H9 (cell line): ENCODE results near the gene CCDC148. TPM values are rescaled to one million over a fixed set of nuclear protein-coding genes. Genes with fewer than 3 reads are reported as not detected.

Source experiments
- DNase-seq: peaks from one replicate; pipeline ENCODE4 v3.0.0-alpha.2; 2017
- H2AFZ ChIP-seq: one replicate; pipeline ENCODE4 v1.6.1; 2013; ENCODE audit warnings: mild to moderate bottlenecking, low read length, control low read depth, moderate library complexity
- H2AK5ac ChIP-seq: 2 replicates; pipeline ENCODE4 v1.6.1; 2013; ENCODE audit warnings: low read length, control low read depth, mixed read lengths; ENCODE audit not compliant: insufficient read length
- H2BK120ac ChIP-seq: one replicate; pipeline ENCODE4 v1.6.1; 2013; ENCODE audit warnings: low read depth, mild to moderate bottlenecking, low read length, control low read depth, inconsistent platforms; ENCODE audit not compliant: poor library complexity, severe bottlenecking
- H2BK12ac ChIP-seq: 2 replicates; pipeline ENCODE4 v1.6.1; 2013; ENCODE audit warnings: low read length, control low read depth, mixed read lengths, low read depth; ENCODE audit not compliant: insufficient read length
- H2BK15ac ChIP-seq: 2 replicates; pipeline ENCODE4 v1.6.1; 2013; ENCODE audit warnings: low read depth, low read length, control low read depth
- H2BK20ac ChIP-seq: one replicate; pipeline ENCODE4 v1.6.1; 2013; ENCODE audit warnings: low read depth, mild to moderate bottlenecking, low read length, control low read depth, inconsistent platforms; ENCODE audit not compliant: poor library complexity, severe bottlenecking
- H2BK5ac ChIP-seq: 2 replicates; pipeline ENCODE4 v1.6.1; 2013; ENCODE audit warnings: low read length, control low read depth, mixed read lengths; ENCODE audit not compliant: insufficient read length
- H3K14ac ChIP-seq: 2 replicates; pipeline ENCODE4 v1.6.1; 2013; ENCODE audit warnings: low read length, control low read depth; ENCODE audit not compliant: insufficient read depth
- H3K18ac ChIP-seq: 2 replicates; pipeline ENCODE4 v1.6.1; 2013; ENCODE audit warnings: low read depth, mild to moderate bottlenecking, mixed read lengths, low read length, control low read depth; ENCODE audit not compliant: insufficient read length
- H3K23ac ChIP-seq: 2 replicates; pipeline ENCODE4 v1.6.1; 2013; ENCODE audit warnings: low read length, control low read depth, mixed read lengths, low read depth; ENCODE audit not compliant: insufficient read length
- H3K23me2 ChIP-seq: 2 replicates; pipeline ENCODE4 v1.6.1; 2013; ENCODE audit warnings: low read depth, mild to moderate bottlenecking, mixed read lengths, low read length, control low read depth; ENCODE audit not compliant: insufficient read length, poor library complexity, severe bottlenecking
- H3K27ac ChIP-seq: 2 replicates; pipeline ENCODE4 v1.5.1; 2013; ENCODE audit warnings: low read length, control low read depth, mixed read lengths, low read depth; ENCODE audit not compliant: insufficient read length
- H3K27me3 ChIP-seq: 2 replicates; pipeline ENCODE4 v1.6.1; 2013; ENCODE audit warnings: low read length, control low read depth, inconsistent platforms; ENCODE audit not compliant: insufficient read depth
- H3K4ac ChIP-seq: 2 replicates; pipeline ENCODE4 v1.6.1; 2013; ENCODE audit warnings: low read depth, mild to moderate bottlenecking, control low read depth, inconsistent platforms, low read length, moderate library complexity
- H3K4me1 ChIP-seq: 2 replicates; pipeline ENCODE4 v1.6.1; 2013; ENCODE audit warnings: low read length, control low read depth, inconsistent platforms; ENCODE audit not compliant: insufficient read depth
- H3K4me2 ChIP-seq: 2 replicates; pipeline ENCODE4 v1.6.1; 2013; ENCODE audit warnings: low read length, control low read depth, mixed read lengths; ENCODE audit not compliant: insufficient read length, insufficient read depth
- H3K56ac ChIP-seq: 2 replicates; pipeline ENCODE4 v1.6.1; 2013; ENCODE audit warnings: low read depth, mild to moderate bottlenecking, mixed read lengths, low read length, control low read depth; ENCODE audit not compliant: insufficient read length
- H3K79me1 ChIP-seq: 2 replicates; pipeline ENCODE4 v1.6.1; 2013; ENCODE audit warnings: low read depth, mild to moderate bottlenecking, moderate library complexity, low read length, control low read depth, inconsistent platforms; ENCODE audit not compliant: insufficient read depth, poor library complexity, severe bottlenecking
- H3K79me2 ChIP-seq: 2 replicates; pipeline ENCODE4 v1.6.1; 2013; ENCODE audit warnings: low read length, control low read depth, inconsistent platforms; ENCODE audit not compliant: insufficient read depth
- H3K9ac ChIP-seq: 2 replicates; pipeline ENCODE4 v1.6.1; 2013; ENCODE audit warnings: low read length, control low read depth, mixed read lengths; ENCODE audit not compliant: insufficient read length; ENCODE audit errors: extremely low read depth
- H3K9me3 ChIP-seq: one replicate; pipeline ENCODE4 v1.6.1; 2013; ENCODE audit warnings: low read depth, low read length, inconsistent platforms; ENCODE audit not compliant: control insufficient read depth
- H3T11ph ChIP-seq: one replicate; pipeline ENCODE4 v1.6.1; 2013; ENCODE audit warnings: mild to moderate bottlenecking, low read length, control low read depth, inconsistent platforms
- H4K20me1 ChIP-seq: one replicate; pipeline ENCODE4 v1.6.1; 2013; ENCODE audit not compliant: control insufficient read depth, insufficient read length, insufficient read depth
- H4K5ac ChIP-seq: 2 replicates; pipeline ENCODE4 v1.6.1; 2013; ENCODE audit warnings: low read depth, mild to moderate bottlenecking, mixed read lengths, low read length, control low read depth; ENCODE audit not compliant: insufficient read length
- H4K8ac ChIP-seq: replicated peaks from 2 replicates; pipeline ENCODE4 v1.6.1; 2013; ENCODE audit warnings: low read length, control low read depth, mixed read lengths, low read depth; ENCODE audit not compliant: insufficient read length
- H4K91ac ChIP-seq: 2 replicates; pipeline ENCODE4 v1.6.1; 2013; ENCODE audit warnings: low read depth, mild to moderate bottlenecking, moderate library complexity, mixed read lengths, low read length, control low read depth; ENCODE audit not compliant: insufficient read length
- H3K27ac Mint-ChIP-seq, 3 experiments: 2 replicates in 2 of 3; 3 replicates in 1 of 3; pipeline ENCODE4 v1.8.0; 2020 to 2021; ENCODE audit warnings: mixed read lengths in 3 of 3, mild to moderate bottlenecking in 1 of 3, moderate library complexity in 1 of 3
- H3K27me3 Mint-ChIP-seq: 2 replicates; pipeline ENCODE4 v1.8.0; 2021; ENCODE audit warnings: low read depth, mild to moderate bottlenecking, moderate library complexity, mixed read lengths
- H3K36me3 Mint-ChIP-seq, 3 experiments: 2 replicates in 2 of 3; 3 replicates in 1 of 3; pipeline ENCODE4 v1.8.0; 2020 to 2021; ENCODE audit warnings: low read depth in 3 of 3, mixed read lengths in 3 of 3; ENCODE audit not compliant: insufficient read depth in 1 of 3
- H3K4me1 Mint-ChIP-seq, 2 experiments: 2 replicates each; pipeline ENCODE4 v1.8.0; 2020; ENCODE audit warnings: mixed read lengths in 2 of 2
- H3K4me3 Mint-ChIP-seq, 2 experiments: 2 replicates in 1 of 2; 3 replicates in 1 of 2; pipeline ENCODE4 v1.8.0; 2020 to 2021; ENCODE audit warnings: mild to moderate bottlenecking in 2 of 2, mixed read lengths in 2 of 2, moderate library complexity in 1 of 2
- H3K9me3 Mint-ChIP-seq, 2 experiments: 2 replicates in 1 of 2; 3 replicates in 1 of 2; pipeline ENCODE4 v1.8.0; 2020; ENCODE audit warnings: mild to moderate bottlenecking in 2 of 2, mixed read lengths in 2 of 2, moderate library complexity in 1 of 2
- WGBS: extraction: QIAGEN DNeasy Blood & Tissue Kit; methylation state at CpG from one replicate; pipeline ENCODE4 v1.1.7; 2013; ENCODE audit warnings: missing lambda C conversion rate, low lambda C conversion rate, mixed read lengths; ENCODE audit not compliant: insufficient read length; ENCODE audit errors: extremely low coverage; 5-methylcytosine and 5-hydroxymethylcytosine counted together
- total RNA-seq: library from RNA; stranded (reverse); gene quantifications from 2 replicates; pipeline ENCODE4 v1.2.1, GENCODE V29; 2021
- TF ChIP-seq, protein P1 (sequence below): fragments of 200-600 bp; sonication (generic); conservative IDR thresholded peaks from 3 replicates; pipeline ENCODE4 v1.8.0; 2021; ENCODE audit warnings: antibody characterized with exemption, mild to moderate bottlenecking

CCDC148 gene
- total RNA-seq, 1 experiment from 2014 or later: 1.5 TPM

DNA sequence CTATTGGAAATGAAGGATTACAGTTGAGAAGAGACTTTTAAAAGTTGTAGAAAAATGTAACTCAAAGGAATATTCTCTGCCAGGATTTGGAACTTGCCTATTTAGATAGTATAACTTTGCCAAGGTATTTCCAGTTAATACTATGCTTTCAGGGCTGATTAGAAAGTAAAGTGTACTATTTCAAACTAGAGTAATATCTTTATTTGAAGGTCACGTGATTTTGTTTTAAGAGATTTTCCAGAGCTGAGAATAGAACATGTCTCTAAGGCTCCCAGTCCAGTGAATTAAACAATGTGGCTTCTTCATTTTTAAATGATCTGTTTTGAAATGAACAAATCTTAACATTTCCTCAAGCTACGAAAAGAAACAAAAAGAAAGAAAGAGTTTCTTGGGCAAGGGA, 53.9 kb downstream of the CCDC148 start:
- Histone ChIP-seq H3K79me1 (no peaks in the 10 kb centered on the region), H3K23ac (no peak overlapping the region), H3K27ac (no peak overlapping the region), H2BK120ac (no peak overlapping the region), H4K8ac (no peak overlapping the region), H3K14ac (no peak overlapping the region), H4K5ac (no peak overlapping the region), H2BK15ac (no peak overlapping the region), H3K4me1 (no peaks in the 10 kb centered on the region), H3K18ac (no peak overlapping the region), H3K23me2 (no peaks in the 10 kb centered on the region), H3K9me3 (no peaks in the 10 kb centered on the region), H4K91ac (no peak overlapping the region), H3T11ph (no peak overlapping the region), H4K20me1 (no peaks in the 10 kb centered on the region), H3K27me3 (no peaks in the 10 kb centered on the region), H2AK5ac (no peak overlapping the region), H3K79me2 (no peaks in the 10 kb centered on the region), H2BK20ac (no peak overlapping the region), H3K9ac (no peak overlapping the region), H2AFZ (no peak overlapping the region), H3K4me2 (no peak overlapping the region), H2BK12ac (no peak overlapping the region), H3K56ac (no peak overlapping the region), H2BK5ac (no peak overlapping the region), H3K4ac (no peak overlapping the region)
- Mint-ChIP-seq H3K4me3 (no peak overlapping the region), H3K9me3 (peaks cover 5 to 7% of the 10 kb centered on the region in 2 experiments; a peak in 4 of 5 replicates), H3K4me1 (peaks cover 6 to 10% of the 10 kb centered on the region in 2 experiments), H3K27me3 (no peaks in the 10 kb centered on the region), H3K36me3 (peaks cover 0 to 6% (median 0%) of the 10 kb centered on the region in 3 experiments; a peak in 1 of 7 replicates), H3K27ac (no peak overlapping the region)
- TF ChIP-seq, protein P1, sequence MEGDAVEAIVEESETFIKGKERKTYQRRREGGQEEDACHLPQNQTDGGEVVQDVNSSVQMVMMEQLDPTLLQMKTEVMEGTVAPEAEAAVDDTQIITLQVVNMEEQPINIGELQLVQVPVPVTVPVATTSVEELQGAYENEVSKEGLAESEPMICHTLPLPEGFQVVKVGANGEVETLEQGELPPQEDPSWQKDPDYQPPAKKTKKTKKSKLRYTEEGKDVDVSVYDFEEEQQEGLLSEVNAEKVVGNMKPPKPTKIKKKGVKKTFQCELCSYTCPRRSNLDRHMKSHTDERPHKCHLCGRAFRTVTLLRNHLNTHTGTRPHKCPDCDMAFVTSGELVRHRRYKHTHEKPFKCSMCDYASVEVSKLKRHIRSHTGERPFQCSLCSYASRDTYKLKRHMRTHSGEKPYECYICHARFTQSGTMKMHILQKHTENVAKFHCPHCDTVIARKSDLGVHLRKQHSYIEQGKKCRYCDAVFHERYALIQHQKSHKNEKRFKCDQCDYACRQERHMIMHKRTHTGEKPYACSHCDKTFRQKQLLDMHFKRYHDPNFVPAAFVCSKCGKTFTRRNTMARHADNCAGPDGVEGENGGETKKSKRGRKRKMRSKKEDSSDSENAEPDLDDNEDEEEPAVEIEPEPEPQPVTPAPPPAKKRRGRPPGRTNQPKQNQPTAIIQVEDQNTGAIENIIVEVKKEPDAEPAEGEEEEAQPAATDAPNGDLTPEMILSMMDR: no peak
- WGBS: no CpG with 5 or more reads among the region's 2 CpGs
- no peak for DNase-seq
